AG10803 (cell line): ENCODE results near the gene MDM2.

Source experiments
- DNase-seq: peaks from one replicate; pipeline ENCODE4 v3.0.0; 2010; ENCODE audit warnings: low read depth
- H3K4me3 ChIP-seq: 2 replicates; pipeline ENCODE4 v1.5.1; 2011; ENCODE audit warnings: mild to moderate bottlenecking, low read length, control low read depth
- TF ChIP-seq, protein P1 (sequence below): conservative IDR thresholded peaks from 2 replicates; pipeline ENCODE4 v1.5.1; 2011; ENCODE audit warnings: mild to moderate bottlenecking, low read length, control low read depth, inconsistent platforms

Gene MDM2

DNA sequence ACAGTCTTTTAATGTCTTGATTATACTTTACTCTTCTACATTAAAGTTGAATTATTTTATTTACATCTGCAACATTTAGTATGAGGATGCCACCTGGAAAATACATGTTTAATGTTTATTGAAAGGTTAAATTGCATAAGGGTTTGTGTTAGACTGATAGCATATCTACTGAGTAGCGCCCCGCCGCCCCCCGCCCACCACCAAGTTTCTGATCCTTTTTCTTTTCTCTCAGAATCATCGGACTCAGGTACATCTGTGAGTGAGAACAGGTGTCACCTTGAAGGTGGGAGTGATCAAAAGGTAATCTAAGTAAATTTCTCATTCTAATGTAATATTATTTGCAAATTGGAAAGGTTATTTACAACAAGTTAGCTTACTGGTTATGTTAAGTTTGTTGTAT lies 16.2 kb downstream of the MDM2 start:
- no peak for DNase-seq
- TF ChIP-seq, protein P1, sequence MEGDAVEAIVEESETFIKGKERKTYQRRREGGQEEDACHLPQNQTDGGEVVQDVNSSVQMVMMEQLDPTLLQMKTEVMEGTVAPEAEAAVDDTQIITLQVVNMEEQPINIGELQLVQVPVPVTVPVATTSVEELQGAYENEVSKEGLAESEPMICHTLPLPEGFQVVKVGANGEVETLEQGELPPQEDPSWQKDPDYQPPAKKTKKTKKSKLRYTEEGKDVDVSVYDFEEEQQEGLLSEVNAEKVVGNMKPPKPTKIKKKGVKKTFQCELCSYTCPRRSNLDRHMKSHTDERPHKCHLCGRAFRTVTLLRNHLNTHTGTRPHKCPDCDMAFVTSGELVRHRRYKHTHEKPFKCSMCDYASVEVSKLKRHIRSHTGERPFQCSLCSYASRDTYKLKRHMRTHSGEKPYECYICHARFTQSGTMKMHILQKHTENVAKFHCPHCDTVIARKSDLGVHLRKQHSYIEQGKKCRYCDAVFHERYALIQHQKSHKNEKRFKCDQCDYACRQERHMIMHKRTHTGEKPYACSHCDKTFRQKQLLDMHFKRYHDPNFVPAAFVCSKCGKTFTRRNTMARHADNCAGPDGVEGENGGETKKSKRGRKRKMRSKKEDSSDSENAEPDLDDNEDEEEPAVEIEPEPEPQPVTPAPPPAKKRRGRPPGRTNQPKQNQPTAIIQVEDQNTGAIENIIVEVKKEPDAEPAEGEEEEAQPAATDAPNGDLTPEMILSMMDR, result no peak

DNA sequence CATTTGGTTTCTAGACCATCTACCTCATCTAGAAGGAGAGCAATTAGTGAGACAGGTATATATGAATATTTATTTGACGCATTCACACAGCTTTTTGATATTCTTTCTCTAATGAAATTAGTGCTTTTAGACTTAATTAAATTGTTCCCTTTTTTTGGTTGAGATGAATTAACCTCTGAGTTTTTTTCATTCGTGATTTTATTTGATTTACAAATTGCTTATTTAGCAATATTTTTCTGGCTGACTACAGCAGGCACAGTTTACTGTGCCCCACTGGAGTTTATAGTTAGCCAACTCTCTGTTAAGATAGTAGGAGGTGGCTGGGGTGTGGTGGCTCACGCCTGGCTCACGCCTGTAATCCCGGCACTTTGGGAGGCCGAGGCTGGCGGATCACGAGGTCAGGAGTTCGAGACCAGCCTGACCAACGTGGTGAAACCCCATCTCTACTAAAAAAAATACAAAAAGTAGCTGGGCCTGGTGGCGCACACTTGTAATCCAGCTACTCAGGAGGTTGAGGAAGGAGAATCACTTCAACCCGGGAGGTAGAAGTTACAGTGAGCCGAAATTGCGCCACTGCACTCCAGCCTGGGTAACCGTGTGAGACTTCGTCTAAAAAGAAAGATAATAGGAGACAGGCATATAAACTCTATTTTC lies 16.7 kb downstream of the MDM2 start:
- no peak for DNase-seq
- TF ChIP-seq, protein P1, result no peak
- no peak overlapping the region for H3K4me3 ChIP-seq

More for the DNA sequence above, 16.2 kb downstream of the MDM2 start:
- no peak overlapping the region for H3K4me3 ChIP-seq

DNA sequence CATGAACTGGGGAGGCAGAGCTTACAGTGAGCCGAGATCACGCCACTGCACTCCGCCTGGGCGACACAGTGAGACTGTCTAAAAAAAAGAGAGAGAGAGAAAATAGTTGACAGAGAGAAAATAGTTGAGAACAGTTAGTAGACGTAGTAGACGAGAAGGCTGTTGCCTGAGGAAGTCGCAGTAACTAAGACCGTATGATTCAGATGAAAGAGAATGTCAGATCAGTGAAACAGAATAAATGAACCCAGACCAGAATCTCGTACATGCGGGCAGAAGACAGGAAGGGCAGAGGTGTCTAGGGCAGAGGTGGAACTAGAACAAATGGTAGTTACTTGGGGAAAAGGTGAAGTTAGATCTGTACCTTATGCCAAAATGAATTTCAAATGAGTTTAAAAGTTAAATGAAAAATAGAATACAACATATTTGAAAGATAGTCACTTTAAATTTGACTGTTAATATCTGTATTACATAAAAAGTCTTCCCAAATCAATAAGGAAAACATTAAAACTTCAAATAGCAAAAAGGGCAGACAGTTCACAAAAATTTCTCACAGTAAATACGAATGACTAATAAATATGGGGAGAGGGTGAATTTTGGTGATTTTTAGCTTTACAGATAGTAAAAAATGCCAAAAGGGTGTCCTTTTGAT lies 17.7 kb downstream of the MDM2 start:
- TF ChIP-seq, protein P1, result no peak

DNA sequence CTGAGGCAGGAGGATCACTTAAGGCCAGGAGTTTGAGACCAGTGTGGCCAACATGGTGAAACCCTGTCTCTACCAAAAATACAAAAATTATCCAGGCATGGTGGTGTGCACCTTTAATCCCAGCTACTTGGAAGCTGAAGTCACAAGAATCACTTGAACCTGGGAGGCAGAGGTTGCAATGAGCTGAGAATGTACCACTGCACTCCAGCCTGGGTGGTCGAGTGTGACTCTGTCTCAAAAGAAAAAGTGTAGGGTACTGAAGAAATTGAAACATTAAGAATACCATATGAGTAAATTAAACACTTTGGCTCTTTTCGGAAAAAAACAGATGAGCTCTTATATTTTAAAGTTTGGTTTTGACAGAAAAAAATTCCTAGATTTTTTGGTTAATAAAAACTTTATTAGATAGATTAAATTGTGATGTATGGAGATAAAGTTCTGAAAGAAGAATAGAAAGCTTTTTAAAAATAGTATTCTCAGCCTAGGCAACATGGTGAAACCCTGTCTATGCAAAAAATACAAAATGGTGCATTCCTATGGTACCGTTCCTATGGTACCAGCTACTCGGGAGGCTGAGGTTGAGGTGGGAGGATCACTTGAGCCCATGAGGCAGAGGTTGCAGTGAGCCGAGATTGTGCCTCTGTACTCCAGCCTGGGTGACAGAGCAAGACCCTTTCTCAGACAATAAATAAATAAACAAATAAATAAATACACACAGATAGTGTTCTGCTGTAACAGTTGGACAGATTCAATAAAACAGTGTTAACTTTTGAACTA lies 20.1 kb downstream of the MDM2 start:
- no peak overlapping the region for H3K4me3 ChIP-seq
- DNase-seq, result no peak
- TF ChIP-seq, protein P1, result no peak

More for the DNA sequence above, 17.7 kb downstream of the MDM2 start:
- DNase-seq, result no peak
- no peak overlapping the region for H3K4me3 ChIP-seq

DNA sequence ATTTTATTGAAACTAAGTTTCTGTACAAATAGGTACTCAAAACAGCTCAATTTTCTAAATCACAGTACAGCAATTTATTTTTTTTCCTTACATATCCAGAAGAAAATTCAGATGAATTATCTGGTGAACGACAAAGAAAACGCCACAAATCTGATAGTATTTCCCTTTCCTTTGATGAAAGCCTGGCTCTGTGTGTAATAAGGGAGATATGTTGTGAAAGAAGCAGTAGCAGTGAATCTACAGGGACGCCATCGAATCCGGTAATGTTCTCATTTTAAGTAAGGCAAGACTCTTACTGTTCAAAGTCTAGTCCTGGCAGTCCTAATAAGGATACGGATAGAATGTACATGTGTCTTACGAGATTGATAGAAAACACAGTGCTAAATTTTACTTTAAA lies 20.7 kb downstream of the MDM2 start:
- TF ChIP-seq, protein P1, result no peak
- no peak for DNase-seq

DNA sequence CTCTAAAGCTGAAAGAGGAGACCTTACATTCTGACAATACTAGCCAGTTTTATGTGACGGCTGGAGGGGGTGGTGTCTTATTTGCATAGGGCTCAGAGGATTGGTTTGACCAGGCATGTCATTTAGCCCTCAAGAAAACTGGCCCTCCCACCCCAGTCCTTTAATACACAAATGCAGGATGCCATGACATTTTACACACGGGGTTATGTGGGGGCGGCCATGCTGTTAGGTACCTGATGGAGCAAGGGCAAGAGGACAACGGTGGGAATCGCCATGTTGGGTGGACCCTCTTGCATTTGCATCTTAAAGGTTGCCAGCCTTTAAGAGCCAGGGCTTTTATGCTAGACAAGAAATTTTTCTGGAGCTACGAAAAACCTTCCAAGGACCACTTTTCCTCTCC lies 23.3 kb downstream of the MDM2 start:
- no peak overlapping the region for H3K4me3 ChIP-seq
- TF ChIP-seq, protein P1, result no peak
- DNase-seq, result no peak

More for the DNA sequence above, 20.7 kb downstream of the MDM2 start:
- no peak overlapping the region for H3K4me3 ChIP-seq
